Loucy (cell line): ENCODE results near the gene ZNF148.

Experiments used
- H2AFZ ChIP-seq: fragments of 200-600 bp; sonication (generic); 2 replicates; pipeline ENCODE4 v1.6.0; 2016; ENCODE audit warnings: antibody characterized with exemption, mild to moderate bottlenecking, low read length, moderate library complexity
- H3F3A ChIP-seq: fragments of 200-600 bp; 2 replicates; pipeline ENCODE4 v1.6.0; 2016; ENCODE audit warnings: antibody characterized with exemption, low read depth, mild to moderate bottlenecking
- H3K27me3 ChIP-seq: fragments of 200-600 bp; sonication (generic); 2 replicates; pipeline ENCODE4 v1.6.1; 2014; ENCODE audit warnings: low read length, mild to moderate bottlenecking; ENCODE audit not compliant: insufficient read depth, poor library complexity, severe bottlenecking
- H3K36me3 ChIP-seq: fragments of 200-600 bp; sonication (generic); 2 replicates; pipeline ENCODE4 v1.6.1; 2016; ENCODE audit warnings: low read length; ENCODE audit not compliant: insufficient read depth
- H3K4me1 ChIP-seq: fragments of 200-600 bp; sonication (generic); 2 replicates; pipeline ENCODE4 v1.5.1; 2014; ENCODE audit warnings: low read length, mild to moderate bottlenecking; ENCODE audit not compliant: insufficient read depth, poor library complexity, severe bottlenecking
- H3K4me2 ChIP-seq: fragments of 200-600 bp; sonication (generic); 2 replicates; pipeline ENCODE4 v1.6.0; 2014; ENCODE audit warnings: antibody characterized with exemption, low read length, low read depth, mild to moderate bottlenecking; ENCODE audit not compliant: poor library complexity, severe bottlenecking
- H3K4me3 ChIP-seq: fragments of 200-600 bp; sonication (generic); 2 replicates; pipeline ENCODE4 v1.5.1; 2014; ENCODE audit warnings: low read length, mild to moderate bottlenecking, mixed read lengths; ENCODE audit not compliant: poor library complexity, severe bottlenecking
- H3K79me2 ChIP-seq: fragments of 200-600 bp; sonication (generic); 2 replicates; pipeline ENCODE4 v1.6.1; 2014; ENCODE audit warnings: low read length; ENCODE audit not compliant: insufficient read depth
- H3K9ac ChIP-seq: fragments of 200-600 bp; sonication (generic); 2 replicates; pipeline ENCODE4 v1.6.0; 2014; ENCODE audit warnings: mild to moderate bottlenecking, low read depth, low read length, moderate library complexity; ENCODE audit not compliant: poor library complexity, severe bottlenecking
- H3K9me2 ChIP-seq: fragments of 200-600 bp; sonication (generic); replicated peaks from 2 replicates; pipeline ENCODE4 v1.6.1; 2016; ENCODE audit warnings: low read depth, low read length, mixed read lengths
- H3K9me3 ChIP-seq: fragments of 200-600 bp; sonication (generic); 2 replicates; pipeline ENCODE4 v1.6.1; 2014; ENCODE audit warnings: mild to moderate bottlenecking, antibody characterized with exemption, low read length, low read depth; ENCODE audit not compliant: insufficient read depth
- H4K20me1 ChIP-seq: fragments of 200-600 bp; sonication (generic); 2 replicates; pipeline ENCODE4 v1.6.0; 2014; ENCODE audit warnings: antibody characterized with exemption, low read length, mild to moderate bottlenecking; ENCODE audit not compliant: insufficient read depth, poor library complexity, severe bottlenecking
- CTCF ChIP-seq: fragments of 200-600 bp; sonication (generic); conservative IDR thresholded peaks from 2 replicates; pipeline ENCODE4 v1.5.1; 2014; ENCODE audit warnings: mild to moderate bottlenecking, antibody characterized with exemption, low read length
- EZH2phosphoT487 ChIP-seq: fragments of 200-600 bp; IDR thresholded peaks from 2 replicates; pipeline ENCODE4 v1.6.1; 2018; ENCODE audit warnings: antibody characterized with exemption, mild to moderate bottlenecking, moderate library complexity, borderline replicate concordance

Gene ZNF148

GRCh38 chr3:125351814-125352456 is 23.2 kb downstream of the ZNF148 start:
- Histone ChIP-seq H3K9me2 (no peaks in the 10 kb centered on the region), H3K4me2 (no peak overlapping the region), H3K9ac (no peak overlapping the region), H3K9me3 (no peaks in the 10 kb centered on the region), H3K4me3 (no peak overlapping the region), H3K4me1 (peaks cover 30% of the 10 kb centered on the region), H3K27me3 (no peaks in the 10 kb centered on the region), H3K79me2 (peaks cover 99% of the 10 kb centered on the region), H4K20me1 (peaks cover 74% of the 10 kb centered on the region), H3K36me3 (no peaks in the 10 kb centered on the region), H2AFZ (no peak overlapping the region), H3F3A (no peaks in the 10 kb centered on the region)
- no peak for TF ChIP-seq CTCF
- no peak for TF ChIP-seq EZH2phosphoT487

GRCh38 chr3:125351152-125351551 is 24.0 kb downstream of the ZNF148 start:
- Histone ChIP-seq H3K79me2 (peaks cover 99% of the 10 kb centered on the region), H3K9ac (no peak overlapping the region), H3K4me2 (no peak overlapping the region), H3F3A (no peaks in the 10 kb centered on the region), H2AFZ (no peak overlapping the region), H3K36me3 (no peaks in the 10 kb centered on the region), H3K4me1 (peaks cover 29% of the 10 kb centered on the region), H3K9me3 (no peaks in the 10 kb centered on the region), H3K9me2 (no peaks in the 10 kb centered on the region), H3K4me3 (no peak overlapping the region), H3K27me3 (no peaks in the 10 kb centered on the region), H4K20me1 (peaks cover 71% of the 10 kb centered on the region)
- TF ChIP-seq CTCF (no peak), EZH2phosphoT487 (no peak)

GRCh38 chr3:125350597-125350996 is 24.5 kb downstream of the ZNF148 start:
- no peak for TF ChIP-seq EZH2phosphoT487
- TF ChIP-seq CTCF: no peak
- Histone ChIP-seq H4K20me1 (peaks cover 66% of the 10 kb centered on the region), H3K9ac (no peak overlapping the region), H3K4me3 (no peak overlapping the region), H2AFZ (no peak overlapping the region), H3K9me2 (no peaks in the 10 kb centered on the region), H3K36me3 (no peaks in the 10 kb centered on the region), H3K4me1 (peaks cover 25% of the 10 kb centered on the region), H3K4me2 (no peak overlapping the region), H3K79me2 (peaks cover 99% of the 10 kb centered on the region), H3K27me3 (no peaks in the 10 kb centered on the region), H3F3A (no peaks in the 10 kb centered on the region), H3K9me3 (peaks cover 6% of the 10 kb centered on the region)
